Fibroblast of skin of left biceps (primary cell): ENCODE measurements around the gene SPG11.
A peak's percentile ranks its signal among the peaks of the same experiment; 100 is the strongest.
"Not testable (repeated sequence)": the region's sequence is repeated elsewhere in the genome, so short reads cannot be mapped to it uniquely, and the experiment has no call there.

ENCODE experiments used
- DNase-seq, 2 experiments: peaks; one replicate each; pipeline ENCODE4 v3.0.0-alpha.2; 2013; ENCODE audit warnings: low read depth in 2 of 2

SPG11 gene

DNA sequence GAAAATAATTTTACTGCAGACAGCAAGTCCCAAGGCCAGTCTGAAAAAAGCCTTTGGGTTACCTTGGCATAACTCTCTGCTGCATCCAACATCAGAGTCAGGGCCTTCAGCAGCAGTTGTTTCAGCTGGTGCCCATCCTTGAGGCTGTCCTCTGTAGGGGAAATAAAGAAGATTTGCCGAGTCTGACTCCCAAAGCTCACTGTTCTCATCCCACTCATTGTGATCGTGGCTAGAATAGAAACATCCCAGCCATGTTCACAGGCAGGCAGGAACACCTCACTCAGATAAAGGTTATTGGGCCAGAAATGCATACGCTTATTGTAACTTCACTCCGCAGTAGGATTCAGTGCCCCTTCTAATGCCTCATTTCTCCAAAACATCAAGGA is 97.3 kb downstream of the SPG11 start:
- no peak for DNase-seq

DNA sequence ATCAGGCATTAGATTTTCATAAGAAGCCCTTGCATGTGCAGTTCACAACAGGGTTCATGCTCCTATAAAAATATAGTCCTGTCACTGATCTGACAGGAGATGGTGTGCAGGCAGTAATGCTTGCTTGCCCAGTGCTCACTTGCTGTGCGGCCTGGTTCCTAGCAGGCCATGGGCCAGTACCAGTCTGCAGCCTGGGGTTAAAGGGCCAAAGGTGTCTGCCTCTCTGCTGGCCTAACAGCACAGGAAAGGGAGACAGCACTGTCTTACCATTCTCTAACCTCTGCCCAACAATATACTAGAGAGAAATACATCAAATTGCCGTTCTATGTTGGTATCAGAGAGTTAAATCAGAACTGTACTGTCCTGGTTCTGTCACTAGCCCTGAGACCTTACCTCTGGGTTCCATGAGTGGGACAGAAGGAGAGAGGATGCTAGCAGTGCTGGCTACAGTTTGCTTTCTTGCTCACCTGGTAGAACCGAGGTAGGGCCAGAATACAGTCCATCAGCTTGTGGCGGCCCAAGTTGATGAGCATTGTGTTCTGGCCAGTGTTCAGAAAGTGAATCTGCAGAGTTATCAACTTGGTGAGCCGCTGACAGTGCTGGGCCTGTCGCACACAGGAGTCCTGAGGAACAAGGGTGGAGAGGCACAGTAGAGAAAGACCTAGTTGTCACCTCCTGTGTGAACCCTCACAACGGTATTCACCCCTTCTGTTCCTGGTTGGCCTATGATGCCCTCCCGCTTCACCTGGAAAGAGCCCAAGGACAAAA is 97.9 kb downstream of the SPG11 start:
- DNase-seq: no peak

DNA sequence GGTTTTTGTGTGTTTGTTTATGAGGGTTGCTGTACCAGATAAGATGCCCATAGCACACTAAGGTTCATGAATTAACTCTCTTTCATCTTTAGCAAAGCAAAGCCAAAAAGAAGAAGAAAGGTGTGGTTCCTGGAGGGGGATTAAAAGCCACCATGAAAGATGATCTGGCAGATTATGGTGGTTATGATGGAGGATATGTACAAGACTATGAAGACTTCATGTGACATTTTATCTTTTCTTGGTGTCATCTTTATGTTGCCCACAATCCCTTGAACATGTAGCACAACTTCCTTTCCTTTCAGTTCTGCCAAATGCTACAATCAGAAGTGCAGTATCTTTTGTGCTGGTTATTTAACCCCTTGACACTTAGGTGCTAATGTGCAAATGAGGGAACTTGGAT is 102.5 kb downstream of the SPG11 start:
- DNase-seq: not testable (repeated sequence)

DNA sequence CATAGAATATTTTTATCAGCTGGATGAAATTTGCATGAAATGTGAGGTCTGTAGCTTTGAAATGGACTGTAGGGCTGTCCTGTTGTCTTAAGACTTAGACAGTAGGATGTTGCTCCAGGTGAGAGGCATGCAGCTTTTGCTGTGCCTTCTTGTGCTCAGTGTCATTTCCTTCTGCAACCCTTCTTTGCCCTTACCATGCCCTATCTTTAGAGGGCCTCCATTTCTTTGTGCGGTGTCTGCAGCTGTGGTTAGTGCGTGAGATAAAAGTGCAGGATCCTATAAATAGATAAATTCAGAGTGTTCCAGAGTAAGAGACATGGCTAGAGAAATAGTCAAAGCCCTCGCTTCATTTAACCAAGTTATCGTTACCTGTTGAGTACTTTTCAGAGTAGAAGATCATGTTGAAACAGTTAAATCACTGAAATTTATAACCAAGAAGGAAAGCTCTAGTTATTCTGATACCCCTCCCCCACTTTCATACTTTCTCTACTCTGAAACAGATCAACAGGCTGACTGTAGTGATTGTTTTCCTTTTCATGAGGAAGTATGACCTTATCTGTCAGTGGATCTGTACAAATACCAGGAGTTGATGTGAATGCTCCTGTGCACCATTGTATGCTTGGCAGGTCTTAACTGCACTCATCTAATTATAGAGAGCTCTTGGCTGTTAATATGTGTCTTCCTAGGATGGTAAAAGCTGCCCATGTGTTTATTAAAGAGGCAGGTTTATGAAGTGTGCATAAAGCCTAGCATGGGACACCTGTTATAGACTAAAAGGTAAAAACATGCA is 108.3 kb downstream of the SPG11 start:
- DNase-seq: no peak

DNA sequence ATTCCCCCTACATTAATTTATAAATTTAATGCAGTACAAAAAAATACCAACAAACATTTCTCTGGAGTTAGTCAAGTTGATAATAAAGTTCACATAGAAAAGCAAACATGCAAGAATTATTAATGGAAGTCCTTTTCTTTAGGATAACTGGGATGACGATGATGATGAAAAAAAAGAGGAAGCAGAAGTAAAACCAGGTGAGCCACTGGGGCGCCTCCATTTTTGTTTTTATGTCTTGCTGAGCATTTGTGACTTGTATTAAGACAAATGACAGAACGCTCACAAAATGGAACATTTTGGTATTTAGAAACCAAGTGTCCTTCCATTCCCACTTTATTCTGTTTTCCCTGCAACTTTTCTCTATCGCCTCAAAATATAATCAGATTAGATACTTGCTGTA is 112.7 kb downstream of the SPG11 start:
- no peak for DNase-seq

DNA sequence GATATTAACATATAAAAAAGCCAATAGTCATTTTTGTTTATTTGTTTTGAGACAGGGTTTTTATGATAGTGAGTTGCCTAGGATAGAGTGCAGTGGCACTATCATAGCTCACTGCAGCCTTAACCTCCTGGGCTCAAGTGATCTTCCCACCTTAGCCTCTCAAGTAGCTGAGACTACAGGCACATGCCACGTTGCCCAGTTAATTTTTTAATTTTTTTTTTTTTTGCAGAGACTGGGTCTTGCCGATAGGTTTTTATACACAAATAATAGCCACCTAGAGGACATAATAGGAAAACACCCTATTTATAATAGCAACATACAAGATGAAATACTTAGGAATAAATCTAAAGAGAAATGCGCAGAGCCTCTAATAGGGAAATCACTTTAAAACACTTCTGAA is 113.2 kb downstream of the SPG11 start:
- peak in 1 of 2 experiments; percentile 10 for DNase-seq

DNA sequence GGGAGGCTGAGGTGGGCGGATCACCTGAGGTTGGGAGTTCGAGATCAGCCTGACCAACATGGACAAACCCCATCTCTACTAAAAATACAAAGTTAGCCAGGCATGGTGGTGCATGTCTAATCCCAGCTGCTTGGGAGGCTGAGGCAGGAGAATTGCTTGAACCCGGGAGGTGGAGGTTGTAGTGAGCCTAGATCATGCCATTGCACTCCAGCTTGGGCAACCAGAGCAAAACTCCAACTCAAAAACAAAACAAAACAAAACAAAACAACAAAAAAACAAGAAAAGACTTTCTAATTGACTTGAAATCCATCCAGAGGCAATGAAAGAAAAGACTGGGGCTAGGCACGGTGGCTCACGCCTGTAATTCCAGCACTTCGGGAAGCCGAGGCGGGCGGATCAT is 114.3 kb downstream of the SPG11 start:
- not testable (repeated sequence) for DNase-seq

DNA sequence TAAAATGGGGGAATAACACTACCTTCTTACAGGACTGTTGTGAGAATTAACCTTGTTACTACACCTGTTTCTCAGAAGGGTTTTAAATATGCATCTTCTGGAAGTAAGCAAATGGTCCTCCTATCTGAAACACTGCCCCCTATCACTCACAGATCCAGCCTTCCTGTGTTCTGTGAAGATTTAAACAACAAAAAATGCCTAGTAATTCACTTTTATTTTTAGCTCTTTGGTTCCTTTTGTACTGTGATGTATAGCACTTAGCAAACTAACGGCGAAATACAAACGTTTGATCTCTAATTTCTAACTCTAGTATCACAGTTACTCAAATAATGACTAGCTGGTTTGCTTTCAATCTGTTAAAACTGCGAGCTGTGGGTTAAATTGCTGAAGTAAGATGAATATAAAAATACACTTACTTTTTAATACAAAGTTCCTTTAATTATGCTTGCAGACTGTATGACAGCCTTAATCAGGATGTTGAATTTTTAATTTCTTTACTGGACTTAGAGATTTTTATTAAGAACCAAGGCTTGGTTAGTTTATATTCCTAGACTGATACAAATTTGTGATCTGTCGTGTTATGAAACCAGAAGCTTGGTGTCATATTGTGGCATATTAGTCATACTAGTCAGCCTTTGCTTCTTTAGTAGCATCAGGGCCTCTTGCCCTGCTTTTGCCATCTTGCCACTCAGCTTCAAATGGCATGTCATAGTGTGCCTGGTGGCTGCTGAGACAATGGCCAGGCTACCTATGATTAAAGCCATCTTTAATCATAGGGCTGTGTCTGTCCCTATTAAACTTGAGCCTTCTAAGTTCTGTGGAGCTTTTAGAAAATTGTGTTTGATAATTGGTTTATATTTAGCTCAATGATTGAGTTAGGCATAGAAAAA is 117.3 kb downstream of the SPG11 start:
- DNase-seq: no peak

DNA sequence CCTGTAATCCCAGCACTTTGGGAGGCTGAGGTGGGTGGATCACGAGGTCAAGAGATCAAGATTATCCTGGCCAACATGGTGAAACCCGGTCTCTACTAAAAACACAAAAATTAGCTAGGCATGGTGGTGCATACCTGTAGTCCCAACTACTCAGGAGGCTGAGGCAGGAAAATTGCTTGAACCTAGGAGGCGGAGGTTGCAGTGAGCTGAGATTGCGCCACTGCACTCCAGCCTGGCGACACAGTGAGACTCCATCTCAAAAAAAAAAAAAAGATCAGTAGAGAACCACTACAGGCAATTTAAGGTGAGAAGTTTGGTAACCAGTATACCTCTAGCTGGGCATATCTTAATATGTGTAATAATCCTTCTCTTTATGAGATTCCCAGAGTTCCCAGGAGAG is 118.7 kb downstream of the SPG11 start:
- DNase-seq: not testable (repeated sequence)

DNA sequence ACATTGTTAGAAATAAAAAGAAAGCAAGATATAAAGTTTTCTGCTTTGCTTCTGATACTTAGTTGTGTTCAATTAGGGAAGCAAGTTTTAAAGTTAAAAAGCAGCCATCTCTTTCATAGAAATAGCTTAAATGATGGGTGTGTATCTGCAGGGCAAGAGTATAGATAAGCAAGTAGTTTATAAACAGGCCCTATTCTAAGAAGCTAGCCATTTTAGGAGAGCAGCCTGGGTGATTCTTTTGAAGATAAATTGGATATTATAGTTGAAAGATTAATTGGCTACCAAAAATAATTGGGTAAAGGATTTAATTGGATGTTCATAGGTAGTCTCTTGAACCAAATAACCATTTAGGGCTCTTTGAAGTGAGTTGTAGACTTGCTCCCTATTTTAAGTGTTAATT is 120.9 kb downstream of the SPG11 start:
- DNase-seq: no peak

DNA sequence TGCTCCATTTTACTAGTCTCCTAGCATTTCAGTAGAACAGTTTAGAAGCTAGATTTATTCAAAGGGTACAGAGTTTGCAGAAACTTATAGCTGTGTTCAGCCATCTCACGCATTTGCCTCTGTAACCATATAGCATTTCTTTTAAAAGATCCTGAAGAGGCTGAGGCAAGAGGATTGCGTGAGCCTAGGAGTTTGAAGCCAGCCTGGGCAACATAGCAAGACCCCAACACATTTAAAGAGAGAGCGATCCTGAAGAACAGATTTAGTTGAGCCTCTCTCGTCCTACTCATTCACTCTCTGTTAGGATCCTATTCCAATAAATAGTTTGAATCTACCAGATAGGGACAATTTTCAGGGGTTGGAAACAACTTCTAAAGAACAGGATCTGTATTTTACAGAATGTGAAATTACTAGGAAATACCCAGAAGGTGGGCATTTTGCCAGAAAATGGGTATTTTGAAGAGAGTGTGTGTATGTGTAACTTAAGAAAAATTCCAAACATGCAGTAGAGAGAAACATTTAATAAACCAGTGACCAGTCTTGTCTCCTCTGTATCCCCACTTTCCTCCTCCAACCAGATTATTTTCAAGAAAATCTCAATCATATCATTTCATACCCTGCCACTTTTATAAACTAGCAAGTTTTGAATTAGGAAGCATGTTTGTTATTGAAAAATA is 122.0 kb downstream of the SPG11 start:
- peak; percentile 68 to 76 for DNase-seq

DNA sequence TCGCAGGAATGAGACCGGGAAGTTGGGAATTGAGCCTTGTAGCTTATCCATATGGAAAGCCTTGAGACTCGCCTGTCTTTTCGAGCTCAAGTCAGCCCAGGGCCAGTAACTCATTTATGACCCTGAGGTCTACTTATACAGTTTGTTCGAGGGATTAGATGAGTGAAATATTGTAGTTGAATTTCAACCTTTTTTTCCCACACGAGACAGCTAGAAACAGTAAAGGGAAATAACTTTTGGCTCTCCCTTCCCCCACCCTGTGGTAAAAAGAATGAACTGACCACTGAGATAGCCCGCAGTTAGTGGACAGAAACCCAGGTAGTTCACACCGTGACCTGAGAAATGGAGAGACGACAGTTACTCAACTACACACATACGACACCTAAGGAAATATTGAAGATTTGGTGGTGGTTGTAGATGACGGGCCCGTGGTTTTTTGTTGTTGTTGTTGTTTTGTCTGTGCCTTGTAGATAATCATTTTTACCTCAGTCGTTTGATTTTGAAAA is 125.7 kb downstream of the SPG11 start:
- no peak for DNase-seq

DNA sequence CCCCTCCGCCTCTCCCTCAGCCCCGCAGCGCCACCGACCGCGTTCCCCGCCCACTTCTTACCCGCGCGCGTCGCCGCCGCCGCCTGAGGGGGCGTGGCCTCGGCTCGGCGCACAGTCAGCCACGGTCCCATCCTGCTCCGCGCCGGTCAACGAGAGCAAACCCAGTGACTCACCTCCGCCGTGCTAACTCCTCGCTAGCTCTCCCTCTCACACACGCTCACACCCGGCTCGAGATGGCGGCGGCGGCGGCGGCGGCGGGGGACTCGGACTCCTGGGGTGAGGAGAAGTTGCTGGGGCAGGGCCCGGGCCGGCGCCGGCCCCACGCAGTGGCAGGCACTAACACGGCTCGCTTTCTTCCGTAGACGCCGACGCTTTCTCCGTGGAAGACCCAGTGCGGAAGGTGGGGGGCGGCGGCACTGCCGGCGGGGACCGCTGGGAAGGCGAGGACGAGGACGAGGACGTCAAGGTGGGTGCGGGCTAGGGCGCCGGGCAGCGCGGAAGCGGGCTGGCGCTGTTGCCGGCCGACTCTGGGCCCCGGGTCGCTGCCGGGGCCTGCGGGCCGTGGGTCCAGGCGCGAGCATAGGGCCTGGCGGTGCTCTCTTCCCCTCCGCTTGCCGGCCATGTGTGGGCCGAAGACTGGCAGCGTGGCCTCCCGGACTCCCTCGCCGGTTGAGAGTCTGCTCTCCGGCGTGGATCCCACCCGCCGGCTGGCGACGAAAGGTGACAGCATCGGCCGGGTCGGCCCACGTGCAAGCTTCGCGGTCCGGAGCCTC is 126.3 kb downstream of the SPG11 start, which contains the start of gene EIF3J:
Gene EIF3J (plus strand): TSS at position 186 of the 773 bp plus-strand sequence. CDS start 48 bp downstream, at position 234.
- peak; percentile 91 to 93 for DNase-seq

DNA sequence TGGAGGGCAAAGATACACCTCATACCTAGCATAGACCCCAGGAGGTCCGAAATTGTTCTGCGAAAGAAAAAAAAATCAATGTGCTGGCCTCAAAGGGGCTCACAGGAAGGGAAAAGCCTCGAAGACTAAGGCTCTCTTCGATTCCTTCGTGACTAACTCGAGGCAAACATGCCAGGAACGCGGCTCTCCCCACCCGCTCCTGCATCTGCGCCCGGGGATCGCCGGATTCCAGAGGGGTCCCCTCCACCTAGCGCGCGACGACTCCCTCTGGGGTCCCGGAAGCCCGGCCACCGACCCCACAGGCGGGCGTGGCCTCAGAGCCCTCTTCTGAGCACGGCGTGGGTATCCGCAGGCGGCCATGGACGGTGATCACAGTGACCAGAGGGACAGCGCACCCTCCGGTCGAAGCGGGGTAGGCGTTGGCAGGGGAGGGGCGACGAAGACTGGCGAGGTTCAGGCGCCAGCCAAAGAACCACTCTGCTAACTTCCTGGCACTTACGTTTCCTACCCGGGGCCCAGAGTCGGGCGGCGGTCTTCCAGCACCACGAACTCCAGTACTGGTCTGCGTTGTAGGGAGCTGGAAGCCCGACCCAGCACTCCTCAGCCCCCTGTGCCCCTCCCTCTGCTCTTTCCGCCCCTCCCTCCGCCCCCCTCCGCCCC is 127.0 kb downstream of the SPG11 start:
- DNase-seq: peak; percentile 40 to 47

DNA sequence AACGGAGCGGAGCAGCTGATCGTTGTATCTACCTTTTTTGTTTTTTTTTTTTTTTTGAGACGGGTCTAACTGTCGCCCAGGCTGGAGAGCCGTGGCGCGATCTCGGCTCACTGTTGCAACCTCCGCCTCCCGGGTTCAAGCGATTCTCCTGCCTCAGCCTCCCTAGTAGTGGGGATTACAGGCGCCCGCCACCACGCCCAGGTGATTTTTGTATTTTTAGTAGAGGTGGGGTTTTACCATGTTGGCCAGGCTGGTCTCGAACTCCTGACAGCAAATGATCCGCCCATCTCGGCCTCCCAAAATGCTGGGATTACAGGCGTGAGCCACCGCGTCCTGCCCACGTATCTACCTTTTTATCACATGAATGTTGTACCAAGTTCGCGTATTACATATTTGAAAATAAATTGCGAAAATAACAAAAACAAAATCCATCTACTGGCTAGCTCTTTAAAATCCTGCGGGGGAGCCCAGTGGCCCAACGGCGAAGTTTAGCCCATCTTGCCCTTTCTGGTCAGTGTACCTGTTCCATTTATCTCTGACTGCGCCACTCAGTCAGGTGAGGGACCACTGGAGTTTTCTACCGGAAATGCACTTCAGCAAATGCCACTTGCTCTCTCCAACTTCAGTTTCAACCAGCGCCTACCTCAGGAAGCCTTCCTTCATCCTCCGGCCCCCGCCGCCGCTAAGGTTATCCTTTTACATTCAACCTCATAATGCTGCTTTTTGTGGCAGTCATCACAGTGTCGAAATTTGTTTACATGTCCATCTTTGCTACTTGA is 127.8 kb downstream of the SPG11 start:
- DNase-seq: no peak

DNA sequence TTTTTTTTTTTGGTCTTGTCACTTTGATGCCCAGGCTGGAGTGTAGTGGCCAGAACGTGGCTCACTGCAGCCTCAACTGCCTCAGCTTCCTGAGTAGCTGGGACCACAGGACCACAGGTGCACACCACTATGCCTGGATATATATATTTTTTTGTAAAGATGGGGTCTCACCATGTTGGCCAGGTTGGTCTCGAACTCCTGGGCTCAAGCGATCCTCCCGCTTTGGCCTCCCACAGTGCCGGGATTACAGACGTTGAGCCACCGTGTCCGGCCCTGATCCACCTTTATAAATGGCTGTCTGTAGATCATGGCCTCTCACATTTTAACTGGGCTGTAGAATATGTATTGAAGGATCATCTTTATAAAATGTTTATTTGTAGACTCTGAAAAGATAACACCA is 128.4 kb downstream of the SPG11 start:
- no peak for DNase-seq

DNA sequence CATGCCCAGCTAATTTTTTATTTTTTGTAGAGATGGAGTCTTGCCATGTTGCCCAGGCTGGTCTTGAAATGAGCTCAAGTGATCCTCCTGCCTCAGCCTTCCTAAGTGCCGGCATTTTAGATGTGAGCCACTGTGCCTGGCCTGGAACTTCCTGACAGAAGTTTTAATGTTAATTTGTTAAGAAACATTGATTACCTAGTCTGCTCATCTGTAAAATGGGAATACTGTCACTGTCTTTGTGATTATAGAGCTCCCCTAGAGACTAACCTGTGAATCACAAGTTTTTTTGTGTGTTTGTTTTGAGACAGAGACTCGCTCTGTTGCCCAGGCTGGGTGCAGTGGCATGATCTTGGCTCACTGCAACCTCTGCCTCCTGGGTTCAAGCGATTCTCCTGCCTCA is 130.8 kb downstream of the SPG11 start:
- DNase-seq: no peak

DNA sequence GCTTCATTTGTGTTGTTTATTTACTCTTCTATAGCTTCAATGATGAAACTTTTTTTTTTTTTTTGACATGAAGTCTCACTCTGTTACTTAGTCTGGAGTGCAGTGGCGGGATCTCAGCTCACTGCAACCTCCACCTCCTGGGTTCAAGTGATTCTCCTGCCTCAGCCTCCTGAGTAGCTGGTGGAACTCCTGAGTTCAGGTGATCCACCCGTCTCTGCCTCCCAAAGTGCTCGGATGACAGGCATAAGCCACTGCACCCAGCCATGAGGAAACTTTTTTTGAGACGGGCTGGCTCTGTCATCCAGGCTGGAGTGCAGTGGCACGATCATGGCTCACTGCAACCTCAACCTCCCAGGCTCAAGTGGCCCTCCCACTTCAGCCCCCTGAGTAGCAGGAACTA is 131.2 kb downstream of the SPG11 start:
- not testable (repeated sequence) for DNase-seq

DNA sequence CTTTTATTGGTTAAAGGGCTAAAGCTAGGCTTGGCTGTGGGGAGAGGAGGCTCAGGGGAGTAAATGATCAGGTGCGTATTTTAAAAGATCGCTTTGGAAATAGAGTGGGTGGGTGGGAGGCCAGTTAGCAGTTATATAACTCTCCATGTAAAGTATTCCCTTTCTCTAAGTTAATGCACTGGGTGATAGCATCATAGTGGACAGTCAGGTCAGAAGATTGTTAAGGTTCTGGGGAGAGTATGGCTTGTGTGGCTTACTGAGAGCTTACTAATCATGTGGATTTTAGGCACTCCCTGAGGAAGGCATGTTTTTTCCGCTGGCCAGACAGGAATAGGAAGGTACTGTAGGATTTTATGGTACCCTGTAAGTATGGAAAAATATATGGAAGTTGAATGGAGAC is 132.8 kb downstream of the SPG11 start:
- DNase-seq: no peak
